H1 (cell line): ENCODE data around the gene AGR2.

ENCODE experiments used
- ATF3 ChIP-seq: IDR thresholded peaks from 2 replicates; pipeline ENCODE4 v1.6.1; 2011; ENCODE audit warnings: low read depth, mild to moderate bottlenecking, low read length; ENCODE audit not compliant: insufficient read depth
- CREB1 ChIP-seq: IDR thresholded peaks from 2 replicates; pipeline ENCODE4 v1.6.1; 2012; ENCODE audit warnings: inconsistent platforms
- CTCF ChIP-seq, 3 experiments: IDR thresholded peaks; 1 replicate in 2 of 3; 2 replicates in 1 of 3; pipeline versions ENCODE4 v1.5.1 to v1.6.1; 2011; ENCODE audit warnings: low read length in 3 of 3, mild to moderate bottlenecking in 3 of 3, inconsistent platforms in 2 of 3, low read depth in 1 of 3, moderate library complexity in 1 of 3; ENCODE audit not compliant: insufficient read depth in 1 of 3; ENCODE audit errors: control extremely low read depth in 1 of 3
- EP300 ChIP-seq, 2 experiments: IDR thresholded peaks; 1 replicate in 1 of 2; 2 replicates in 1 of 2; pipeline ENCODE4 v1.6.1; 2011 to 2012; ENCODE audit warnings: low read depth in 2 of 2, low read length in 2 of 2, mild to moderate bottlenecking in 2 of 2, borderline replicate concordance in 1 of 2, inconsistent platforms in 1 of 2, moderate library complexity in 1 of 2
- EZH2 ChIP-seq: fragments of 200-600 bp; sonication (generic); IDR thresholded peaks from 2 replicates; pipeline ENCODE4 v1.7.1; 2012; ENCODE audit warnings: low read depth, mild to moderate bottlenecking, moderate library complexity, low read length, inconsistent platforms; ENCODE audit not compliant: severe bottlenecking
- FOSL1 ChIP-seq: IDR thresholded peaks from 2 replicates; pipeline ENCODE4 v1.6.1; 2011; ENCODE audit warnings: mild to moderate bottlenecking, low read depth, low read length, moderate library complexity; ENCODE audit not compliant: insufficient read depth
- GABPA ChIP-seq: IDR thresholded peaks from 2 replicates; pipeline ENCODE4 v1.6.1; 2011; ENCODE audit warnings: mild to moderate bottlenecking, low read length, moderate library complexity, borderline replicate concordance; ENCODE audit not compliant: insufficient read depth
- GTF2F1 ChIP-seq: IDR thresholded peaks from 2 replicates; pipeline ENCODE4 v1.6.1; 2012; ENCODE audit warnings: low read depth, low read length, improper control_type of control experiment, borderline replicate concordance
- HDAC6 ChIP-seq: IDR thresholded peaks from one replicate; pipeline ENCODE4 v1.7.1; 2012; ENCODE audit warnings: low read depth, mild to moderate bottlenecking, inconsistent platforms, low read length, moderate library complexity
- POLR2A ChIP-seq, 2 experiments: IDR thresholded peaks; 1 replicate in 1 of 2; 2 replicates in 1 of 2; pipeline ENCODE4 v1.6.1; 2011; ENCODE audit warnings: low read depth in 2 of 2, low read length in 2 of 2, mild to moderate bottlenecking in 2 of 2; ENCODE audit errors: control extremely low read depth in 1 of 2
- POLR2AphosphoS5 ChIP-seq: IDR thresholded peaks from 2 replicates; pipeline ENCODE4 v1.6.1; 2011; ENCODE audit warnings: low read depth, low read length
- RNF2 ChIP-seq: fragments of 200-900, 300-1000 bp; sonication (generic); IDR thresholded peaks from 2 replicates; pipeline ENCODE4 v1.7.1; 2016; ENCODE audit warnings: borderline replicate concordance, low read depth, mild to moderate bottlenecking, antibody characterized with exemption, low read length; ENCODE audit not compliant: poor library complexity, severe bottlenecking; ENCODE audit errors: missing control alignments

- no peak for TF ChIP-seq EP300 (IDR thresholded peaks at IDR 0.05; ENCODE audit: borderline replicate concordance in 1 of 2, low read depth in 2 of 2, low read length in 2 of 2)
- TF ChIP-seq ATF3 = no peak
- no peak for TF ChIP-seq CTCF (IDR thresholded peaks at IDR 0.05; ENCODE audit: control extremely low read depth in 1 of 3, insufficient read depth in 1 of 3, low read depth in 1 of 3, low read length in 3 of 3)
- no peak for TF ChIP-seq EZH2
- no peak for TF ChIP-seq CREB1
- no peak for TF ChIP-seq GABPA
- no peak for TF ChIP-seq RNF2
- no peak for TF ChIP-seq HDAC6
- TF ChIP-seq POLR2AphosphoS5 = no peak
- no peak for TF ChIP-seq GTF2F1
- no peak for TF ChIP-seq FOSL1
- no peak for TF ChIP-seq POLR2A (IDR thresholded peaks at IDR 0.05; ENCODE audit: control extremely low read depth in 1 of 2, low read depth in 2 of 2, low read length in 2 of 2)
These were observed 9.8 kb downstream of the AGR2 start for GRCh38 chr7:16794986-16795385.
